Measurements from ENCODE around the gene PNMT.

DNA sequence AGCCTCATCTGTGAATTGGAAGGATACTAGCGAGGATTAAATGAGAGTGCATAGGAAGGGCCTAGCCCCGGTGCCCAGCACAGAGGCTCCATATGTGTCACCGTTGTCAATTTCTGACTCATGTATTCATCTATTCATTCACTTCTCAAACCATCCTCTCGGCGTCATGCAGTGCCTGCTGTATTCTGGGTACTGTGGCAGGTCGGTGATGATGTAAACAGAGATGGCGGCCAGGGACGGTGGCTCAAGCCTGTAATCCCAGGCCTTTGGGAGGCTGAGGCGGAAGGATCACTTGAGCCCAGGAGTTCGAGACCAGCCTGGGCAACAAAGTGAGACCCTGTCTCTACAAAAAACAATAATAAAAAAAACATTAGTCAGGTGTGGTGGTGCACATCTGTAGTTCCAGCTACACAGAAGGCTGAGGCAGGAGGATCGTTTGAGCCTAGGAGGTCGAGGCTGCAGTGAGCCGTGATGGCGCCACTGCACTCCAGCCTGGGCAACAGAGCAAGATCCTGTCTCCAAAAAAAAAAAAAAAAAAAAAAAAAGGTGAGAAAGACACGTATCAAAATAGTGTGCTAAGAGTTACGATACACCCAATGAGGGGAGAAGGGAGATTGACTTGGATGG, 45.8 kb upstream of the PNMT start:
- TF ChIP-seq, protein P1, sequence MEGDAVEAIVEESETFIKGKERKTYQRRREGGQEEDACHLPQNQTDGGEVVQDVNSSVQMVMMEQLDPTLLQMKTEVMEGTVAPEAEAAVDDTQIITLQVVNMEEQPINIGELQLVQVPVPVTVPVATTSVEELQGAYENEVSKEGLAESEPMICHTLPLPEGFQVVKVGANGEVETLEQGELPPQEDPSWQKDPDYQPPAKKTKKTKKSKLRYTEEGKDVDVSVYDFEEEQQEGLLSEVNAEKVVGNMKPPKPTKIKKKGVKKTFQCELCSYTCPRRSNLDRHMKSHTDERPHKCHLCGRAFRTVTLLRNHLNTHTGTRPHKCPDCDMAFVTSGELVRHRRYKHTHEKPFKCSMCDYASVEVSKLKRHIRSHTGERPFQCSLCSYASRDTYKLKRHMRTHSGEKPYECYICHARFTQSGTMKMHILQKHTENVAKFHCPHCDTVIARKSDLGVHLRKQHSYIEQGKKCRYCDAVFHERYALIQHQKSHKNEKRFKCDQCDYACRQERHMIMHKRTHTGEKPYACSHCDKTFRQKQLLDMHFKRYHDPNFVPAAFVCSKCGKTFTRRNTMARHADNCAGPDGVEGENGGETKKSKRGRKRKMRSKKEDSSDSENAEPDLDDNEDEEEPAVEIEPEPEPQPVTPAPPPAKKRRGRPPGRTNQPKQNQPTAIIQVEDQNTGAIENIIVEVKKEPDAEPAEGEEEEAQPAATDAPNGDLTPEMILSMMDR (IDR thresholded peaks at IDR 0.05), result no peak
- no peak for TF ChIP-seq POLR2A (IDR thresholded peaks at IDR 0.05)
